Osteoblast (primary cell): ENCODE results near the gene FOSB. TPM values are rescaled to one million over a fixed set of nuclear protein-coding genes. Genes with fewer than 3 reads are reported as not detected.
"Not testable (repeated sequence)": the region's sequence is repeated elsewhere in the genome, so short reads cannot be mapped to it uniquely, and the experiment has no call there.

Experiments used
- DNase-seq: peaks from one replicate; pipeline ENCODE4 v3.0.0; 2011; ENCODE audit warnings: low spot score, mixed read lengths; ENCODE audit not compliant: insufficient read length; ENCODE audit errors: missing footprints
- H2AFZ ChIP-seq: 2 replicates; pipeline ENCODE4 v1.6.0; 2011; ENCODE audit warnings: mild to moderate bottlenecking, low read length
- H3K27ac ChIP-seq: 2 replicates; pipeline ENCODE4 v1.5.1; 2011; ENCODE audit warnings: mild to moderate bottlenecking, low read depth, low read length, moderate library complexity
- H3K27me3 ChIP-seq: 2 replicates; pipeline ENCODE4 v1.6.0; 2012; ENCODE audit warnings: mild to moderate bottlenecking, control low read depth, inconsistent platforms, low read length, moderate library complexity; ENCODE audit not compliant: insufficient read depth
- H3K36me3 ChIP-seq: 2 replicates; pipeline ENCODE4 v1.5.1; 2011; ENCODE audit warnings: mild to moderate bottlenecking, low read length, control low read depth, moderate library complexity; ENCODE audit not compliant: insufficient read depth
- H3K4me1 ChIP-seq: 2 replicates; pipeline ENCODE4 v1.5.1; 2011; ENCODE audit warnings: mild to moderate bottlenecking, low read length, control low read depth, moderate library complexity; ENCODE audit not compliant: insufficient read depth
- H3K4me2 ChIP-seq: 2 replicates; pipeline ENCODE4 v1.6.0; 2011; ENCODE audit warnings: mild to moderate bottlenecking, low read length; ENCODE audit not compliant: insufficient read depth
- H3K4me3 ChIP-seq: fragments of 200-600 bp; sonication (generic); 3 replicates; pipeline ENCODE4 v1.5.1; 2012; ENCODE audit warnings: mild to moderate bottlenecking, low read length, inconsistent platforms; ENCODE audit not compliant: insufficient read depth
- H3K79me2 ChIP-seq: 2 replicates; pipeline ENCODE4 v1.6.0; 2012; ENCODE audit warnings: mild to moderate bottlenecking, low read length, control low read depth, inconsistent platforms; ENCODE audit not compliant: insufficient read depth
- H3K9me3 ChIP-seq: 2 replicates; pipeline ENCODE4 v1.5.1; 2011; ENCODE audit warnings: low read depth, low read length, control low read depth
- H4K20me1 ChIP-seq: 2 replicates; pipeline ENCODE4 v1.6.0; 2012; ENCODE audit warnings: mild to moderate bottlenecking, low read length, control low read depth; ENCODE audit not compliant: insufficient read depth
- total RNA-seq: library from RNA; depleted of rRNA; stranded (reverse); fragments of >200 nt; gene quantifications from 2 replicates; pipeline ENCODE4 v1.2.3, GENCODE V29; 2012
- TF ChIP-seq, protein P1 (sequence below): IDR thresholded peaks from 2 replicates; pipeline ENCODE4 v1.5.1; 2011; ENCODE audit warnings: mild to moderate bottlenecking, low read depth, low read length, moderate library complexity; ENCODE audit errors: extremely low read depth

FOSB gene
- total RNA-seq, 1 donor = 3.3 TPM

DNA sequence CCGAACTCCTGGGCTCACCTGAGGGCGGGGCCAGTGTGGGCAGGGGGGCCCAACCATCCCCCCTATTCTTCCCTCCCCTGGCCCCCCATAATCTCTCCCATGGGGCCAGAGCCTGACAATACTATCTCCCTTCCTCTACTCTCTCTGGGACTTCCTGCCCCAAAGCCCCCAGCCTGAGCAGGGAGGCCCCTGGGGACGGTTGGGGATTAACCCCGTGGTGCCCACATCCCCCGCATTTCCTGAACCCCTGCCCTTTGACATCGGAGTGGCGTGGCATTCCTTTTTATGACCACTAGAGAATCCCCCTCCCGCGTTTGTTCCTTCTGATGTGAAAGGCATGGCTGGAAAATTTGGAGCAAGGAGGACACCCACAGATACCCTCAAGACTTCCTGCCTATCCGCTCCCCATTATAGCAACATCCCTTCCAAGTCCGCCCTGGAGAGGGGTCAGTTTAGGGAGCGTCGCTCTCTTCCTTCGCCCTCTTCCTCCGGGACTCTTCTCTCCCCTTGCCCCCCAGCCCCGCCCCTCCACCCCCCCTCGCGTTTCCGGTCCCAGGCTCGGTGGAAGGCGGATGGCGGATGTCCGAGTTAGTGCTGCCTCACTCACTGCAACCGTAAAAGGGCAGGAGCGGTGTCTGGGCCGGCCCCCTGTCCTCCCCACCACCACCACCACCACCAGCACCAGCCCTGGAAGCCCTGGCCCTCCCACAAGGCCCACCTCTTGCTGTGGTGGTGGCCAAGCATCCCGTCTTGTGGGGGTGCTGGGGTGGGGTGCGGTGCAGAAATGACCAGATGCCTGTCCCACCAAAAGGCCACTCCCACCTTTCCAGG is 41.3 kb downstream of the FOSB start:
- peak overlapping the region; percentile 90 for H3K4me3 ChIP-seq
- peak overlapping the region; percentile 100 for H3K4me2 ChIP-seq
- peaks cover 36% of the 10 kb centered on the region for H4K20me1 ChIP-seq
- TF ChIP-seq, protein P1, sequence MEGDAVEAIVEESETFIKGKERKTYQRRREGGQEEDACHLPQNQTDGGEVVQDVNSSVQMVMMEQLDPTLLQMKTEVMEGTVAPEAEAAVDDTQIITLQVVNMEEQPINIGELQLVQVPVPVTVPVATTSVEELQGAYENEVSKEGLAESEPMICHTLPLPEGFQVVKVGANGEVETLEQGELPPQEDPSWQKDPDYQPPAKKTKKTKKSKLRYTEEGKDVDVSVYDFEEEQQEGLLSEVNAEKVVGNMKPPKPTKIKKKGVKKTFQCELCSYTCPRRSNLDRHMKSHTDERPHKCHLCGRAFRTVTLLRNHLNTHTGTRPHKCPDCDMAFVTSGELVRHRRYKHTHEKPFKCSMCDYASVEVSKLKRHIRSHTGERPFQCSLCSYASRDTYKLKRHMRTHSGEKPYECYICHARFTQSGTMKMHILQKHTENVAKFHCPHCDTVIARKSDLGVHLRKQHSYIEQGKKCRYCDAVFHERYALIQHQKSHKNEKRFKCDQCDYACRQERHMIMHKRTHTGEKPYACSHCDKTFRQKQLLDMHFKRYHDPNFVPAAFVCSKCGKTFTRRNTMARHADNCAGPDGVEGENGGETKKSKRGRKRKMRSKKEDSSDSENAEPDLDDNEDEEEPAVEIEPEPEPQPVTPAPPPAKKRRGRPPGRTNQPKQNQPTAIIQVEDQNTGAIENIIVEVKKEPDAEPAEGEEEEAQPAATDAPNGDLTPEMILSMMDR = no peak
- peak; percentile 97 for DNase-seq
- peak overlapping the region; percentile 53 for H3K27ac ChIP-seq
- peaks cover 6% of the 10 kb centered on the region for H3K36me3 ChIP-seq
- H3K27me3 ChIP-seq = no peaks in the 10 kb centered on the region
- peaks cover 65% of the 10 kb centered on the region for H3K79me2 ChIP-seq
- H2AFZ ChIP-seq = no peak overlapping the region
- H3K9me3 ChIP-seq = no peaks in the 10 kb centered on the region
- H3K4me1 ChIP-seq = peaks cover 20% of the 10 kb centered on the region

DNA sequence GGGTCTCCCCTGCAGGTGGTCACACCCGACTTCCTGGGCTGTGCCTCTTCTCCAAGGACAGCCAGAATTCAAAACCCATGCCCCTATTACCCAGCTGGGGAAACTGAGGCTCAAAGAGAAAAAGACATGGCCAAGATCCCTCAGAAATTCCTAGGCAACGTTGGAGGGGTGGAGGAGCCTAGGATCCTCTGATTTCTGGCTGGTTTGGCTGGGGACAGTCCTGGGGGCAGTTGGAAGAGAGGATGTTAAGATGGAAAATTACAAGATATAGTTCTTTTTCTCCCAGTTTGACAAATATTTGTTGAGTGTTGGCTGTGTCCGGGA is 41.9 kb downstream of the FOSB start:
- Histone ChIP-seq H3K27me3 (no peaks in the 10 kb centered on the region), H3K27ac (peak overlapping the region; percentile 25), H3K79me2 (peaks cover 71% of the 10 kb centered on the region), H3K9me3 (no peaks in the 10 kb centered on the region), H3K4me2 (peak overlapping the region; percentile 100), H3K4me1 (peaks cover 20% of the 10 kb centered on the region), H2AFZ (no peak overlapping the region), H3K4me3 (peak overlapping the region; percentile 90), H3K36me3 (peaks cover 6% of the 10 kb centered on the region), H4K20me1 (peaks cover 42% of the 10 kb centered on the region)
- DNase-seq = no peak
- TF ChIP-seq, protein P1 = no peak

DNA sequence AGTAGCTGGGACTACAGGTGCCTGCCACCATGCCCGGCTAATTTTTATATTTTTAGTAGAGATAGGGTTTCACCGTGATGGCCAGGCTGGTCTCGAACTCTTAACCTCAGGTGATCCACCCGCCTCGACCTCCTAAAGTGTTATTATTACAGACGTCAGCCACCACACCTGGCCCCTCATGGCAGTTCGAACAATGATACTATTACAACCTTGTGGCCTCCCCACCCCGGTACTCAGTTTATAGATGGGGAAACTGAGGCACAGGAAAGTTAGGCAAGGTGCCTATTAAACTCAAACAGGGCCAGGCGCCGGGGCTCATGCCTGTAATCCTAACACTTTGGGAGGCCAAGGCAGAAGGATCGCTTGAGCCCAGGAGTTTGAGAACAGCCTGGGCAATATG is 42.6 kb downstream of the FOSB start:
- peaks cover 15% of the 10 kb centered on the region for H3K4me1 ChIP-seq
- peaks cover 49% of the 10 kb centered on the region for H4K20me1 ChIP-seq
- peaks cover 78% of the 10 kb centered on the region for H3K79me2 ChIP-seq
- not testable (repeated sequence) for H3K9me3 ChIP-seq, DNase-seq, H3K27ac ChIP-seq, H2AFZ ChIP-seq, H3K4me3 ChIP-seq, H3K27me3 ChIP-seq, H3K36me3 ChIP-seq
- H3K4me2 ChIP-seq = peak overlapping the region; percentile 100

DNA sequence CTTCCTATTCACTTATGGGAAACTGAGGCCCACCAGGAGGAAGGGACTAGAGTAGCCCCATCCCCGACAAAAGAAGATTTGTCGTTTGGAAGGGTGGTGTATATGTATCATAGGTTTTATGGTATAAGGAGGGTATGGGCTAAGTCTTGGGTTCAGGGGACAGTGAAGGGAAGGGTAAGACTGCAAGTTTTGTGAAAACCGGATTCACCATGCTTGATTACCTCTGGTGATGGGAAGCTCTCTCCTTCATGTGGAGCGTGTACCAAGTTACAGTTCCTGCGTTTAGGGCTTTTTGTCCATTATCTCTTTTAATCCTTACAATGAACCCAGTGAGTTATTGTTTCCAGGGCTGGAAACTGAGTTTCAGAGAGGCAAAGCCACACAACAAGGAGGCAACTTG is 43.3 kb downstream of the FOSB start:
- no peaks in the 10 kb centered on the region for H3K27me3 ChIP-seq
- no peak for DNase-seq

More for the DNA sequence above, 43.3 kb downstream of the FOSB start:
- no peak overlapping the region for H3K4me3 ChIP-seq
- H4K20me1 ChIP-seq = peaks cover 56% of the 10 kb centered on the region
- H2AFZ ChIP-seq = no peak overlapping the region
- H3K27ac ChIP-seq = no peak overlapping the region
- H3K4me2 ChIP-seq = no peak overlapping the region
- peaks cover 85% of the 10 kb centered on the region for H3K79me2 ChIP-seq
- TF ChIP-seq, protein P1 = no peak
- H3K4me1 ChIP-seq = peaks cover 12% of the 10 kb centered on the region
- no peaks in the 10 kb centered on the region for H3K9me3 ChIP-seq
- H3K36me3 ChIP-seq = peaks cover 6% of the 10 kb centered on the region
